T-helper 2 cell treated with Interferon-gamma antibody and Interleukin-4, amounts not matched to agents 5 μg/mL and 100 μg/mL, for 36 hours (primary cell): Measurements from ENCODE around the gene ATP23.
A peak's percentile ranks its signal among the peaks of the same experiment; 100 is the strongest.

Experiments
- DNase-seq: peaks from one replicate; pipeline ENCODE4 v3.0.0; 2021; ENCODE audit warnings: low spot score
- H3K27ac Mint-ChIP-seq: one replicate; pipeline ENCODE4 v1.8.0; 2021; ENCODE audit warnings: mild to moderate bottlenecking, mixed read lengths
- H3K27me3 Mint-ChIP-seq: one replicate; pipeline ENCODE4 v1.8.0; 2021; ENCODE audit warnings: low read depth, mixed read lengths
- H3K36me3 Mint-ChIP-seq: one replicate; pipeline ENCODE4 v1.8.0; 2021; ENCODE audit warnings: low read depth, mixed read lengths
- H3K4me1 Mint-ChIP-seq: one replicate; pipeline ENCODE4 v1.8.0; 2021; ENCODE audit warnings: low read depth, mixed read lengths
- H3K4me3 Mint-ChIP-seq: one replicate; pipeline ENCODE4 v1.8.0; 2022; ENCODE audit warnings: mild to moderate bottlenecking, moderate library complexity, mixed read lengths
- H3K9me3 Mint-ChIP-seq: one replicate; pipeline ENCODE4 v1.8.0; 2021; ENCODE audit warnings: mixed read lengths

The ATP23 gene

GRCh38 chr12:57935839-57936512 is 5.4 kb upstream of the ATP23 start:
- Mint-ChIP-seq H3K4me3 (peak overlapping the region; percentile 94), H3K9me3 (peaks cover 4% of the 10 kb centered on the region), H3K27ac (peak overlapping the region; percentile 98), H3K36me3 (peaks cover 18% of the 10 kb centered on the region), H3K27me3 (no peaks in the 10 kb centered on the region), H3K4me1 (peaks cover 39% of the 10 kb centered on the region)
- DNase-seq, result peak; percentile 93

GRCh38 chr12:57936513-57936883 is 4.9 kb upstream of the ATP23 start:
- no peak for DNase-seq
- Mint-ChIP-seq H3K27me3 (no peaks in the 10 kb centered on the region), H3K27ac (peak overlapping the region; percentile 89), H3K36me3 (peaks cover 16% of the 10 kb centered on the region), H3K4me3 (peak overlapping the region; percentile 78), H3K9me3 (peaks cover 4% of the 10 kb centered on the region), H3K4me1 (peaks cover 40% of the 10 kb centered on the region)

GRCh38 chr12:57939291-57939690 is 2.1 kb upstream of the ATP23 start:
- H3K36me3 Mint-ChIP-seq, result peaks cover 6% of the 10 kb centered on the region
- no peaks in the 10 kb centered on the region for H3K27me3 Mint-ChIP-seq
- no peak overlapping the region for H3K27ac Mint-ChIP-seq
- H3K4me3 Mint-ChIP-seq, result peak overlapping the region; percentile 24
- no peaks in the 10 kb centered on the region for H3K9me3 Mint-ChIP-seq
- H3K4me1 Mint-ChIP-seq, result peaks cover 49% of the 10 kb centered on the region
- no peak for DNase-seq

GRCh38 chr12:57940052-57940914 is 1.1 kb upstream of the ATP23 start:
- peak overlapping the region; percentile 99 for H3K27ac Mint-ChIP-seq
- H3K9me3 Mint-ChIP-seq, result no peaks in the 10 kb centered on the region
- peaks cover 2% of the 10 kb centered on the region for H3K36me3 Mint-ChIP-seq
- peaks cover 44% of the 10 kb centered on the region for H3K4me1 Mint-ChIP-seq
- peak overlapping the region; percentile 95 for H3K4me3 Mint-ChIP-seq
- no peaks in the 10 kb centered on the region for H3K27me3 Mint-ChIP-seq
- DNase-seq, result no peak

GRCh38 chr12:57940915-57941164 is 527 bp upstream of the ATP23 start:
- H3K9me3 Mint-ChIP-seq, result no peaks in the 10 kb centered on the region
- H3K4me3 Mint-ChIP-seq, result peak overlapping the region; percentile 95
- no peak for DNase-seq
- H3K36me3 Mint-ChIP-seq, result peaks cover 2% of the 10 kb centered on the region
- no peaks in the 10 kb centered on the region for H3K27me3 Mint-ChIP-seq
- H3K4me1 Mint-ChIP-seq, result peaks cover 42% of the 10 kb centered on the region
- peak overlapping the region; percentile 99 for H3K27ac Mint-ChIP-seq

GRCh38 chr12:57943438-57944080 is 2.2 kb downstream of the ATP23 start:
- no peak overlapping the region for H3K27ac Mint-ChIP-seq
- no peaks in the 10 kb centered on the region for H3K9me3 Mint-ChIP-seq
- no peaks in the 10 kb centered on the region for H3K27me3 Mint-ChIP-seq
- no peak for DNase-seq
- H3K36me3 Mint-ChIP-seq, result peaks cover 2% of the 10 kb centered on the region
- peak overlapping the region; percentile 95 for H3K4me3 Mint-ChIP-seq
- H3K4me1 Mint-ChIP-seq, result peaks cover 36% of the 10 kb centered on the region

DNA sequence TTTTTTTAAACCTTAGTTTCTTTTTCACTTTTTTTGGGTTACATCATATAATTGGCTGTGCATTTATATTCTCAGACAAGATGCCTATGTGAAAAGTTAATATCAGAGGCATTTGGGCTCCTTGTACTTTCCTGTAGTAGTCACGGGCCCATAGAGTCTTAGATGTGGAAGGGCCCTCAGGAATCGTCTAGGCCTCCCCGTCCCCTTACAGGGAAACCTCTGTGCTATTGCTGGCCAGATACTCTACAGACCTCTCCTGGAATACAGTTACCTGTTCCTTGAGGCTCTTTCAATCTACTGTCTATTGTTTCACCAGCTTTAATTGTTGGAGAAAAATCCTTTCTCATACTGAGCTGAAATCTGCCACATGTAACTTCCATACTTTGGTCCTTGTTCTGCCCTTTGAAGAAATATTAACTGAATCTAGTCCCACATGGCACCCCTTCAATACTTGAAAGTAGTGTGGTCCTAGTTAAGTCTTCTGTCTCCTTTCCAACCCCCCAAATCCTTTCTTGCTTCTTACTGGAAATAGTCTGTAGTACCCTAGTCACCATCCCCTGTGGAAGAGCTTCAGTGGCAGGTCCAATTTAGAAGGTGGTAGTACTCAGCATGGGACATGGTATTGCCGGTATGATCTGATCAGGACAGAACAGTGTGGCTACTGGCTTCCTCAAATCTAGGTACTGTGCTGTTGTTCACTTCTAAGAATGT is 3.1 kb downstream of the ATP23 start:
- no peaks in the 10 kb centered on the region for H3K27me3 Mint-ChIP-seq
- no peak overlapping the region for H3K27ac Mint-ChIP-seq
- no peak for DNase-seq
- H3K9me3 Mint-ChIP-seq, result no peaks in the 10 kb centered on the region
- peaks cover 7% of the 10 kb centered on the region for H3K36me3 Mint-ChIP-seq
- H3K4me1 Mint-ChIP-seq, result peaks cover 37% of the 10 kb centered on the region
- no peak overlapping the region for H3K4me3 Mint-ChIP-seq

DNA sequence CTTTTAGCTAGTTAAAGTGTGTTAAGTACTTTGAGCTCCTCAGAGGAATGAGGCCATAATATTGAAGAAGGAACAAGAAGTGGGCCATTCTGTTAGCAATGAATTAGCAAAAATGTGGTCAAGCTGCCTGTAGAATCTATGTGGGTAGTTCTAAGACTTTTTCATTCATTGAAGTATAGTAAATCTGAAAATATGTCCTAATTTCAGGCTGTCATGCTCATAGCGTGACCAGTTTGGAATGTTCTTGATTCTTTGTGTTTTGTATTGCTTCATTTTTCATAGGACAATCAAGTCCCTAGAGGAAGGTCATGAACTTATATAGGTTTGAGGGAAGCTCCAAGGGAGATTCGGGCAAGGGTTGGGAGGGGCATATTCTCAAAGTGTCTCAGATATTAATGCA is 11.4 kb downstream of the ATP23 start:
- H3K9me3 Mint-ChIP-seq, result peaks cover 5% of the 10 kb centered on the region
- no peaks in the 10 kb centered on the region for H3K27me3 Mint-ChIP-seq

DNA sequence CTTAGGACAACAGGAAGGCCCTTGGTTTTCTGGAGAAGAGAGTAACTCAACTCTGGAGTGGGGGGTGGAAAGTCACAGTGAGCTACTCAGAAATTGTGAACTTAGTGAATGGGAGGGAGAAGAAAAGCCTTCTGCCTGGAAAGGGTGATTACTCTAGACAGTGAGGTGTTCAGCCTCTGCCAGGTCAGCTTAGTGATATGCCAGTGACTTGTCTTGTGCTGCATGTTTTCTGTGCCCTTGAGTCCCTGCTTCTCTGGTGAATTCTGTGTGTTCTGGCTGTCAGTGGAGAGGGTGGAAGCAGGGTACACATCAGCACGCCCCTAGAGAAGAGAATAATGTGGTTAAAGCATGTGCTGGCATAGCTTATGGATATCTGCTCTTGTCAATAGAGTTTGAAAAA is 13.4 kb downstream of the ATP23 start:
- H3K9me3 Mint-ChIP-seq, result peaks cover 17% of the 10 kb centered on the region
- peaks cover 66% of the 10 kb centered on the region for H3K36me3 Mint-ChIP-seq
- H3K4me1 Mint-ChIP-seq, result peaks cover 6% of the 10 kb centered on the region
- no peaks in the 10 kb centered on the region for H3K27me3 Mint-ChIP-seq
- H3K27ac Mint-ChIP-seq, result no peak overlapping the region
- no peak overlapping the region for H3K4me3 Mint-ChIP-seq
- no peak for DNase-seq

More for the DNA sequence above, 11.4 kb downstream of the ATP23 start:
- peaks cover 8% of the 10 kb centered on the region for H3K4me1 Mint-ChIP-seq
- H3K36me3 Mint-ChIP-seq, result peaks cover 61% of the 10 kb centered on the region
- no peak overlapping the region for H3K27ac Mint-ChIP-seq
- H3K4me3 Mint-ChIP-seq, result no peak overlapping the region
- DNase-seq, result no peak

- H3K36me3 Mint-ChIP-seq, result peaks cover 48% of the 10 kb centered on the region
These were observed 16.8 kb downstream of the ATP23 start for GRCh38 chr12:57958061-57958657.

GRCh38 chr12:57964421-57964820 is 23.1 kb downstream of the ATP23 start:
- Mint-ChIP-seq H3K4me1 (peaks cover 3% of the 10 kb centered on the region), H3K9me3 (peaks cover 43% of the 10 kb centered on the region), H3K36me3 (peaks cover 4% of the 10 kb centered on the region), H3K27ac (no peak overlapping the region), H3K4me3 (no peak overlapping the region), H3K27me3 (peaks cover 3% of the 10 kb centered on the region)
- no peak for DNase-seq

More at GRCh38 chr12:57958061-57958657, 16.8 kb downstream of the ATP23 start:
- Mint-ChIP-seq H3K4me3 (no peak overlapping the region), H3K27ac (no peak overlapping the region), H3K9me3 (peaks cover 36% of the 10 kb centered on the region), H3K4me1 (peaks cover 6% of the 10 kb centered on the region), H3K27me3 (no peaks in the 10 kb centered on the region)
- DNase-seq, result no peak

GRCh38 chr12:57965766-57966165 is 24.4 kb downstream of the ATP23 start:
- Mint-ChIP-seq H3K36me3 (peaks cover 4% of the 10 kb centered on the region), H3K9me3 (peaks cover 43% of the 10 kb centered on the region), H3K27ac (no peak overlapping the region), H3K4me3 (no peak overlapping the region), H3K4me1 (peaks cover 3% of the 10 kb centered on the region), H3K27me3 (peaks cover 3% of the 10 kb centered on the region)
- DNase-seq, result no peak

GRCh38 chr12:57966536-57966935 is 25.2 kb downstream of the ATP23 start:
- Mint-ChIP-seq H3K27ac (no peak overlapping the region), H3K4me3 (no peak overlapping the region), H3K36me3 (peaks cover 4% of the 10 kb centered on the region)

More at GRCh38 chr12:57966536-57966935, 25.2 kb downstream of the ATP23 start:
- peaks cover 36% of the 10 kb centered on the region for H3K9me3 Mint-ChIP-seq
- peaks cover 3% of the 10 kb centered on the region for H3K27me3 Mint-ChIP-seq
- DNase-seq, result no peak
- peaks cover 3% of the 10 kb centered on the region for H3K4me1 Mint-ChIP-seq
